ENCODE data around the gene DLG2. TPM values are rescaled to one million over a fixed set of nuclear protein-coding genes. Genes with fewer than 3 reads are reported as not detected.
A peak's percentile ranks its signal among the peaks of the same experiment; 100 is the strongest.

DLG2 gene
- total RNA-seq, 1 experiment from 2014 or later: 0.86 TPM

- DNase-seq (ENCODE audit: low spot score): no peak
Observed at GRCh38 chr11:84580428-84580827, 1046.7 kb downstream of the DLG2 start.

DNA sequence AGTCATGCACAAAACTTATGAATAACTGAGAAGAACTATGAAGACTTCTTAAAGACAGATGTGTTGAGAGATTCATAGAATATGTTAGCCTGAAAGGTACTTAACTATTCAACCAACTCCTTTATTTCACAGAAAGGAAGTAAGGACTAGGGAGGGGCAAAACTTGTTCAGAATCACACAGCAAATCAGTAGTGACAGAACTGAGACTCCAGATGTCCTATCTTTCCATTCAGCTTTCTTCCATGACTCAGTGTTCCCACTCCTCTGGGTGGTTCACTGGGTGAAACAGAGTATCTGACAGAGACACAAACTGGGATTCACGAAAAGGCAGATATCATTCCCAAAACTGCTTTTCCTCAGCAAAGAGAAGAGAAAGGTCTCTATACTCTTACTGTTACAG, 1053.3 kb downstream of the DLG2 start:
- DNase-seq (ENCODE audit: low spot score): no peak

DNA sequence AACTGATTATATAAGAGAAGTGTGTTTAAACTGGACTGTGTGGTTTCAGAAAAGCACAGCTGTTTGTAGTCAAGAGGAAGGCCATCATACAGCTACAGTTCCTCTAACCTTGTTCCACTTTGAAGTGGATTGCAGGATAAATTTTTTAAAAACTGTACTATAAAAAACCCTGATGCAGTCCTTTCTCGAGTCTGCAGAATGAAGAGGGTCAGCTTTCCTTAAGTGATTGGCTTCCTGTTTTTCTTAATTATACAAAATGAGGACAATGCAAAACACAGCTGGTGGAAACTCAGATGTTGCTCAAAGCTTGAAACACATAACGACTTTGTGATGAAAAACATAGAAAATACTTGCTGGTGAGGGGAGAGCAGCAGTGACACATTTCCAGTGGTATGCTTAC, 1060.5 kb downstream of the DLG2 start:
- no peak for DNase-seq (ENCODE audit: low spot score)

DNA sequence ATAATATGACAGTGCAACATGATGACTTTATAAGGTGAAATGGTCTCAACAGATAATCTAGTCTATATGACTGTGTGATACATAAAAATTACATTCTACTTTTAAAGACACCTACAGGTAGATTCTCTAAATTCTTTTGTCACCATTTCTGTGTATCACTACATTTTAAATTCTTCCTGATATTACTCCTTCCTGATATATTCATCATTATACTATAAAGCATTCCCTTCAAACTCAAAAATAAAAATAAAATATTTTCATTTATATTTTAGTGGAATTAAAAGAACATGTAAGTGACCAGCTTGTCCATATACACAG, 1062.3 kb downstream of the DLG2 start:
- DNase-seq (ENCODE audit: low spot score): no peak

- DNase-seq (ENCODE audit: low spot score): peak; percentile 82
Observed at GRCh38 chr11:84564180-84564866, 1062.8 kb downstream of the DLG2 start.

GRCh38 chr11:84563356-84563755, 1063.8 kb downstream of the DLG2 start:
- DNase-seq (ENCODE audit: low spot score): no peak

- DNase-seq (ENCODE audit: low spot score): no peak
Observed at GRCh38 chr11:84560206-84560605, 1066.9 kb downstream of the DLG2 start.

DNA sequence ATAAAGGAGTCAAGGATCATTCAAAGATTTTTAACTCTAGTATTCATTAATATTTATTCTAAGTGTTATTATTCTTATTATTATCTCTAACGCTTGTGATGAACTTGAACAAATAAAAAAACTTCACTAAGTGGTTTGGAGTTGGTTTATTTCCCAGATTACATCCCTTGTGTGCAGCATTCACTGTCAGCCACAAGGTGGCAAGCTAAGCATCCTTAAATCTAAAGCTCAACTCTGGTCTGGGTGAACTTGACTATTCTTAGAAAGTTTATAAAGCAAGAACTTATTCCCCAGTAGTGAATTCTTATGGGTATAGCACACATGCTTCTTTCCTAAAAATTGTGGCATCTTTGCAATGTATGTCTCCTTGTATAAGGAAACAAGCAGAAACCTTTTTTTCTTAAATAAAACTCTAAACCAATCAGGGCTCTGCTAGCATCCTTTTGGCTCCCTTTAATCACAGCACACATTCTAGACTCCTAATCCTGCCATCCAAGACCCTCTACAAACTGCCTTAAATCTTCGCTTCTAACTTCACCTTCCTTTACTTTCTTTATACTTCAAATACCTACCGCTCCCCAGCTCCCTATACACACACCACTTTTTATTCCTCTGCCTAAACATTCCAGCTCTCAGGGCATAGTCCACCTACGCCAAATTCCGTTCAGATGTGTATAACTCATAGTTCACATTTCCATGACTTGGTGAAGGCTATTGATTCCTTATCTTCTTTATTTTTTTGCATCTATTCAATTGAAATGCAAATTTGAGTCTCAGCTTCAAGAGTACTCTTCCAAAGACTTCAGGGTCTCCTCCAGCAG, 1068.8 kb downstream of the DLG2 start:
- peak; percentile 61 for DNase-seq (ENCODE audit: low spot score)

DNA sequence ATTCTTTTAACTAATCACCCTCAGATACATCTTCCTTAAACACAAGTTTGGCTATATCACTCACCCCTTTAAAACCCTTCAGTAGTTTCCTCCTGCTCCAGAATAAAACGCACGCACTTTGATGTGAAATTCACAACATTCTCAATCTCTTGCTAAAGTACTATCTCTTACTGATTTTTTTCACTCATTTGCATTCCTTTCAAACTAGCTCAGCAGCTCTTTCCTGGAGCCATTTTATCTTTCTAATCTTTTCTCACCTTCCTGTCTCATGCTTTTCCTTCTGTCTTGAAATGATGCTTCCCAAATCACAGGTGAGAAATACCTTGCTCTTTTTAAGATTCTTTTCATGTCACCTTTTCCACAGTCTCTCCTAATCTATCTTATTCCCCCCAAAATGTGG, 1074.4 kb downstream of the DLG2 start:
- DNase-seq (ENCODE audit: low spot score): no peak

- DNase-seq (ENCODE audit: low spot score): no peak
Observed at GRCh38 chr11:84549217-84549616, 1077.9 kb downstream of the DLG2 start.

- DNase-seq (ENCODE audit: low spot score): no peak
Observed at GRCh38 chr11:84544566-84544965, 1082.6 kb downstream of the DLG2 start.

GRCh38 chr11:84543367-84544159, 1083.6 kb downstream of the DLG2 start:
- DNase-seq (ENCODE audit: low spot score): no peak

GRCh38 chr11:84541731-84542340, 1085.3 kb downstream of the DLG2 start:
- DNase-seq (ENCODE audit: low spot score): no peak

- no peak for DNase-seq (ENCODE audit: low spot score)
Observed at GRCh38 chr11:84536456-84536855, 1090.7 kb downstream of the DLG2 start.

GRCh38 chr11:84532364-84532763, 1094.8 kb downstream of the DLG2 start:
- DNase-seq (ENCODE audit: low spot score): no peak

GRCh38 chr11:84526250-84526649, 1100.9 kb downstream of the DLG2 start:
- no peak for DNase-seq (ENCODE audit: low spot score)

DNA sequence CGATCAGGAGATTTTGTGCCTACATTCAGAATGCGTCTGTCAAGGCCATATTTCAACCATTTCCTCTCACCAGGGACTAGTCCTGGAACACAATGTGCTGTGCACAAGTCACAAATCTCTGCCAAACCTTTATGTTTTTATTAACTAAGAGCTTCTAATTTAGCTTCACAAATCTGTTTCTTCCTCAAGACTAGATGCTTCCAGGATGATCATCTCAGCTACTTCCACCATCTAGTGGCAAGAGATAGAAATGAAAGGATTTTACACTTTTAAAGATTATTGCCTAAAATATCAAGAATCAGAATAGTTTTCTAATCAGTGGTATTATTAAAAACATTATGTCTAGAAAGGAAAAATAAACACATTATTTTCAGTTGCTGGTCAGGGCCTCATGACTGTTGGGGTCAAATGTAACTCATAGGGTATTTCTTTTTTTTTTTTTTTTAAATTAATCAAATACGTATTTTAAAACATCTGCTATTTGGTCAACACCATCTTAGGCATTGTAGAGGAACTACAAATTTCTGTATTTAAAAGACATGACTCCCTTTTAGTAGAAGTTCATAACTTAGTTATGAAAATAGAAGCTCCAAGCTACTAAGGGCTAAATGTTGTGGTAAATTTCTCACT, 1102.6 kb downstream of the DLG2 start:
- DNase-seq (ENCODE audit: low spot score): peak; percentile 27

DNA sequence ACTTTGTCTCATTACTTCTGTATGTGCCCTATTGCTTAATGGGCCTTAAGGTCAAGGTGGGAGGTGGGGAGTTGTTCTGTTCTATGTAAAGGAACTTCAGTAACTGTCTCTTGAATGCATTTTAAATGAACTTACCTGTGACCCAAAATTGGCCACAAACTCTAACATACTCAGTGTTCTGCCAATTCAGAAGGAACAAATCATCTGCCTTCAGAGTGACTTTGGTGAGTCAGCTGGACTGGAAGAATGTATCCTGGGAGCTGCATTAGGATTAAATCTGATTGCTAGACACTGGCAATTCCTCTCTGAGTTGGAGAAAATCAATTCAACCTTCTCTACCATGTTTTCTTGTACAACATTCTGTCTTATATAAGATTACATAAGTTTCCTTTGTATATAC, 1104.8 kb downstream of the DLG2 start:
- no peak for DNase-seq (ENCODE audit: low spot score)

DNA sequence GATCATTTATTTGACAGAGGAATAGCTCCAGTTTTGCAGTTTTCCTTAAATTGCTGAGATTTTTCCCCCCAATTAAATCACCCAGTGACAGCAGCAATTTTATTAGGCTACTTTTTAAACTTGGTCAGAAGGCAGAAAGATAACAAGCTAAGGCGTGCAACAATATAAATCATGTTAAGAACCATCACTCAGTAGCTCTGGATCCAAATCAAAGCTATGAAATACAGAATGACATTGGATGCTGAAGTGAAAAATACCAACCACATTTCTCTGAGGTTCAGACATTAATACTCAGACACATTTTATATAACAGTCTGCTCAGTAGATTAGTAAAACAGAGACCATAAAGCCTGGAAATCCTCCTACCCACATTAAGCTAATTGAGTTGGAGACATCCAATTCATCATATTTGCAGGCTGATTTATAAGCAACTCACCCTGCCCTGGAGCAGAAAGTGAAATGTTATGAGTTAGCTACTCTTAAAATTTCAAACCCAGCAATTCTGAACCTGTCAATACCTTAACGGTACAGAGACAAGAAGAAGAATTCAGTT, 1108.4 kb downstream of the DLG2 start:
- no peak for DNase-seq (ENCODE audit: low spot score)

GRCh38 chr11:84514436-84514835, 1112.7 kb downstream of the DLG2 start:
- no peak for DNase-seq (ENCODE audit: low spot score)

DNA sequence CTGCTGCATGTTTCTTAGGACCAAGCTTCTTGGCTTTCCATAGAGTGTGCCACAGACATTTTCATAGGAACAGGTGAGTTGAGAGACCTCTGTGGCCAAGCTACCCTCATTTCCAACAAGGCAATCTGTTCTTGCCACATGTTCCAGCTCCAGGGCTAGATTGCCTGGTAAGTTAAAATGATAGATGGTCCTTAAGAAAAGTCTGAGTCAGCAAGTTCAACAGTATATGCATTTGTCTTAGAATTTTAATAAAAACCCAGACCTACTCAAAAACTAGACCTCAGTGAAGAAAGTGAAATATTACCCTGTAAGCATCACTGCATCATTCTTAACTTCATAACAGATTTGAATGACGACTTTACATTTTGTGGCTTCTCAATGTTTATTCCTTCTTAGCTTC, 1123.6 kb downstream of the DLG2 start:
- DNase-seq (ENCODE audit: low spot score): no peak
